Stomach (tissue), 4 donors: ENCODE measurements around the gene ZDHHC11.
"Not testable (repeated sequence)": the region's sequence is repeated elsewhere in the genome, so short reads cannot be mapped to it uniquely, and the experiment has no call there.

Source experiments
- CTCF ChIP-seq, 7 experiments: fragments of 450-650 bp in 4 of 7; fragments of 200-600 bp in 3 of 7; sonication (generic) in 3 of 7; IDR thresholded peaks; one replicate each; pipeline ENCODE4 v1.5.1; 2016 to 2019; ENCODE audit warnings: antibody characterized with exemption in 7 of 7, control low read depth in 2 of 7, mild to moderate bottlenecking in 1 of 7
- POLR2AphosphoS5 ChIP-seq, 3 donors: sonication (generic); formaldehyde crosslinking; IDR thresholded peaks; one replicate each; pipeline ENCODE4 v1.6.1; 2016; ENCODE audit warnings: antibody characterized with exemption in 3 of 3

- TF ChIP-seq CTCF, POLR2AphosphoS5 (IDR thresholded peaks at IDR 0.05): not testable (repeated sequence)
Measured at GRCh38 chr5:847736-848135, 3.0 kb downstream of the ZDHHC11 start.
